HG03135 (cell line): ENCODE results near the gene BOC.

Experiments
- ATAC-seq: cut with Tn5 transposase; IDR thresholded peaks from one replicate; pipeline ENCODE4 v1.9.1; 2021; ENCODE audit warnings: mild to moderate bottlenecking, moderate library complexity; ENCODE audit not compliant: unreplicated experiment

BOC gene

DNA sequence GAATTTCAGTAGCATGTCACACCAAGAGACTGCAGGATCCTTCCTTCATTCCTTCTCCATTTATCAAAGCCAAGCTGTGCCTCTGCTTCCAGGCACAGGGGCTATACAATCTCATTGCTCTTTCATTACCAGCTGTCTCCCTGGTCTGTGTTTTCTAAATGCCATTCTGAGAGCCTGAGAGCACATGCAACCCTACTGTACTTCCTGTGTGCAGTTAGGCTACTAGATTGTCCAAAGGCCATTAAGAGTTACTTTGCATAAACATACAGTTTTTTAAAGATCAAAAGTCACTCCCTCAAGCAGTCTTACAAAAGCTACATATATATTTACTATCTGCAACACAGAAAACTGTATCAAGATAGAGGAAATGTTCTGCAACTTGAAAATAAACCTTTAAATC lies 119.8 kb downstream of the BOC start:
- ATAC-seq, result no peak
